HUES48 (cell line): ENCODE data around the gene GNAZ.
"Not testable (repeated sequence)": the region's sequence is repeated elsewhere in the genome, so short reads cannot be mapped to it uniquely, and the experiment has no call there.

ENCODE experiments used
- H3K27ac ChIP-seq: one replicate; pipeline ENCODE4 v1.7.0; 2013; ENCODE audit warnings: low read depth, low read length, inconsistent platforms
- H3K27me3 ChIP-seq: 2 replicates; pipeline ENCODE4 v1.6.1; 2013; ENCODE audit warnings: mild to moderate bottlenecking, low read length; ENCODE audit not compliant: control insufficient read depth, insufficient read depth
- H3K36me3 ChIP-seq: 2 replicates; pipeline ENCODE4 v1.6.1; 2013; ENCODE audit warnings: low read length; ENCODE audit not compliant: control insufficient read depth, insufficient read depth
- H3K4me1 ChIP-seq: 2 replicates; pipeline ENCODE4 v1.6.1; 2013; ENCODE audit warnings: mild to moderate bottlenecking, low read length; ENCODE audit not compliant: control insufficient read depth, insufficient read depth
- H3K4me3 ChIP-seq: 2 replicates; pipeline ENCODE4 v1.5.1; 2013; ENCODE audit warnings: mild to moderate bottlenecking, low read depth, low read length
- H3K9ac ChIP-seq: 2 replicates; pipeline ENCODE4 v1.6.1; 2013; ENCODE audit warnings: mild to moderate bottlenecking, low read depth, low read length, moderate library complexity
- H3K9me3 ChIP-seq: 2 replicates; pipeline ENCODE4 v1.6.1; 2013; ENCODE audit warnings: low read length; ENCODE audit not compliant: control insufficient read depth, insufficient read depth

Gene GNAZ

DNA sequence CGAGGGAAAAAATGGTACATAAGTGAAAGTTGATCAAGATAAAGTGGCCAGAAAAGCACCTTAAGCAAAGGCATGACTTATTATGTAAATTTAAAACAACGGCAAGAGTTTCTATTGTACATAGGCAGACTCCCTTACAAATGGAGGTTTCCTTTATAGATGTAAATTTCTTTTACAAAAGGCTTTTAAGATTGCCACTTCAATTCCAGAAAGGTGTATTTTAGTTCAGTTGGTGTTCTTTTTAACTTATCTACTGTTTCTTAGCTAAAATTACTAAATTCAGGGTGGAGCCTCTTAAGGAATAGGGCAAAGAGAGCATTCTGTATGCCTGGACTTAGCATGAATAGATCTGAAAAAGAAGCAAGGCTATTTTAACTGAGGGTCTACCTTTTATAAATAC, 24.9 kb upstream of the GNAZ start:
- Histone ChIP-seq H3K9ac (no peak overlapping the region), H3K4me3 (no peak overlapping the region), H3K36me3 (no peaks in the 10 kb centered on the region), H3K4me1 (peaks cover 23% of the 10 kb centered on the region), H3K27ac (no peak overlapping the region), H3K27me3 (no peaks in the 10 kb centered on the region; the same call in 1 of the 2 replicates), H3K9me3 (peaks cover 6% of the 10 kb centered on the region; the same call in 1 of the 2 replicates)

DNA sequence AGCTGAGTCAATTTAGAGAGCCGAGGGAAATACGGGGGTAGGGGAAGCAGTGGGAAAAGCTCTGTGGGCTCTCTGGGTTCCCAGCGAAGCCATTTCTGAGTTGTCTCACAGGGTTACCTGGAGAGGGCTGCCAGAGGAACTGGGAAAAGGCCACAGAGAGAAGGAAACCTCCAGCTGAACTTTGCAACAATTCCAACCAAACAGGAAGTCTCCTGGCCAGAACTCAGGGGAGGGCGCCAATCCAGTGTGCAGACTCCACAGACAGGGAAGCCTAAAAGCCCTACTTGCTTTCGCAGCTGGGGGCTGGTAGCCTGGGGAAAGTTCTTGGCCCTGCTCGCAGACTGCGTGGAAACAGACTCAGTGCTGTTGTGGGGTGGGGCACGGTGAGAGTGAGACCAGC, 23.1 kb upstream of the GNAZ start:
- H3K27me3 ChIP-seq: no peaks in the 10 kb centered on the region
- H3K4me1 ChIP-seq: peaks cover 23% of the 10 kb centered on the region
- H3K27ac ChIP-seq: no peak overlapping the region
- no peaks in the 10 kb centered on the region for H3K36me3 ChIP-seq
- H3K9me3 ChIP-seq: peaks cover 6% of the 10 kb centered on the region; the same call in 1 of the 2 replicates
- H3K9ac ChIP-seq: no peak overlapping the region
- no peak overlapping the region for H3K4me3 ChIP-seq

DNA sequence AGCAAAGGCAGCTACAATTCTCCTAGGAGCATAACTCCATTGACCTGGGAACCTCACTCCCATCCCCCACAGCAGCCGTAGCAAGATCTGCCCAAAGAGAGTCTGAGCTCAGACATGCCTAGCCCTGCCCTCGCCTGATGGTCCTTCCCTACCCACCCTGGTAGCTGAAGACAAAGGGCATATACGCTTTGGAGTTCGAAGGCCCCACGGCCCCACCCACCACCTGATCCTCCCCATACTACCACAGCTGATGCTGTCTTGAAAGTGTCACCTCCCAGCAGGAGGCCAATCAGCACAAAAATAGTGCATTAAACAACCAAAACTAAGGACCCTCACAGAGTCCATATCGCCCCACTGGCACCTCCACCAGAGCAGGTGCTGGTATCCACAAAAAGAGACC, 22.6 kb upstream of the GNAZ start:
- no peak overlapping the region for H3K4me3 ChIP-seq
- no peak overlapping the region for H3K27ac ChIP-seq
- peaks cover 23% of the 10 kb centered on the region for H3K4me1 ChIP-seq
- peaks cover 6% of the 10 kb centered on the region; the same call in 1 of the 2 replicates for H3K9me3 ChIP-seq
- H3K36me3 ChIP-seq: no peaks in the 10 kb centered on the region
- no peaks in the 10 kb centered on the region for H3K27me3 ChIP-seq
- H3K9ac ChIP-seq: no peak overlapping the region

DNA sequence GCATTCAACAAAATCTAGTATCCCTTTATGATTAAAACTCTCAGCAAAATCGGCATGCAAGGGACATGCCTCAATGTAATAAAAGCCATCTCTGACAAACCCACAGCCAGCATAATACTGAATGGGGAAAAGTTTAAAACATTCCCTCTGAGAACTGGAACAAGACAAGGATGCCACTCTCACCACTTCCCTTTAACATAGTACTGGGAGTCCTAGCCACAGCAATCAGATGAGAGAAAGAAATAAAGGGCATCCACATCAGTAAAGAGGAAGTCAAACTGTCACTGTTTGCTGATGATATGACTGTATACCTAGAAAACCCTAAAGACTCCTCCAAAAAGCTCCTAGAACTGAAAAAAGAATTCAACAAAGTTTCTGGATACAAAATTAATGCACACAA, 19.8 kb upstream of the GNAZ start:
- peaks cover 12% of the 10 kb centered on the region for H3K4me1 ChIP-seq
- not testable (repeated sequence) for H3K9ac ChIP-seq, H3K27ac ChIP-seq, H3K27me3 ChIP-seq, H3K36me3 ChIP-seq, H3K4me3 ChIP-seq, H3K9me3 ChIP-seq

DNA sequence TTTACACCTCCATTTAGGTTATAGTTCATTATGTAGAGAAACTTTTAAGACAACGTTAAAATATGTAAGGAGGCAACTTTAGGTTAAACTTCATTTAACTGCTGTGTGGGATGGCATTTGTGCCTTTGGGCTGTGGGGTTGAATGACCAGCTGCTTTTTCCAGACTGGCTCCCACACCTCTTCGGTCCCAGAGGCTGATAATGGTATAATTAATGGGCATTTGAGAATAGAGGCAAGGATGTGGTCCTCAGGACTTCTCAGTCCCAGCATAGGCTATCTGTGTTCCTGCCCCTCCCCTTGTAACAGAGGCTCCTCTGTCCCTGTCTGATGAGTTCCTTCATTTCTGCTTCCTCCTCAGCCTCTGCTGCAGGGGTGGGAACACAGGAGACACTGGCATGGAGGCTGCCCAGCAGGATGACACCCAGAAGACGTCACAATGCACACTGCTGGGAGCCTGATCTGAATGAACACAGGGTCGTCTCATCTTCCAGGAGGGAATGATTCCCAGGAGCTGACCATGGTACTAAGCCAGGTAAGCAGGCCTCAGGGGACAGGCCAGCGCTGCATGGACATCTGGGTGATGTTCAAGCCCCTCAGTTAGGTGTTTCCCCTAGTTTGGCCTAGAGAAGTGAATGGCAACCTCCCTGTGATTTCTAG, 17.1 kb upstream of the GNAZ start:
- Histone ChIP-seq H3K36me3 (no peaks in the 10 kb centered on the region), H3K9ac (no peak overlapping the region), H3K4me1 (no peaks in the 10 kb centered on the region), H3K27ac (no peak overlapping the region), H3K9me3 (no peaks in the 10 kb centered on the region), H3K27me3 (no peaks in the 10 kb centered on the region), H3K4me3 (no peak overlapping the region)

DNA sequence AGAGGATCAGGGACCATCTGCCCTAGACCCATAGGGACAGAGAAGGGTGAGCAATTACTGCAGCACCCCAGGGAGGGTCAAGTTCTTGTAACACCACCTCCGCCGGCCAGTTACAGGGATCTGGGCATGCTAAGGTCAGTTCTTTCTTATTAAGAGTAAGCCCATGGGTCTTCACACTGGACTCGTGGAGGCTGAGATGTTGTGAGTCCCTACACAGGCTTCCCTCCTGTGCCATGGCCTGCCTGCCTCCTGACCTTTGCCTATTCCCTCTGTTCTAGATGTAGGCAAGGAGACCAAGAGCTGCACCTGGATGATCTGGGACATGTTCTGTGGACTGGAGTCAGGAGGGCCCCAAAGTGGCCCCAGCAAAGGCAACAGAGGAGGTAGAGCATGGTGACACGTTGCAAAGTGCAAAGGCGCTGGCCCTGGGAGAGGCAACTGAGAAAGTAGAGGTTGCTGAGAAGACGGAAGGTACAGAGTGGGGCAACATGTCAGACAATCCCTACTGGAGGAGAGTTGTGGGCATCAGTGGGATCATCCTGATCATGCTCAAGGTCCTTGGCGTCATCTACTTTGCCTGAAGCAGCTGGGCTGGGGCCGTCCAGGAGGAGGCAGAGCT, 16.3 kb upstream of the GNAZ start:
- Histone ChIP-seq H3K27me3 (no peaks in the 10 kb centered on the region), H3K27ac (no peak overlapping the region), H3K36me3 (no peaks in the 10 kb centered on the region), H3K4me1 (no peaks in the 10 kb centered on the region), H3K4me3 (no peak overlapping the region), H3K9me3 (no peaks in the 10 kb centered on the region), H3K9ac (no peak overlapping the region)

DNA sequence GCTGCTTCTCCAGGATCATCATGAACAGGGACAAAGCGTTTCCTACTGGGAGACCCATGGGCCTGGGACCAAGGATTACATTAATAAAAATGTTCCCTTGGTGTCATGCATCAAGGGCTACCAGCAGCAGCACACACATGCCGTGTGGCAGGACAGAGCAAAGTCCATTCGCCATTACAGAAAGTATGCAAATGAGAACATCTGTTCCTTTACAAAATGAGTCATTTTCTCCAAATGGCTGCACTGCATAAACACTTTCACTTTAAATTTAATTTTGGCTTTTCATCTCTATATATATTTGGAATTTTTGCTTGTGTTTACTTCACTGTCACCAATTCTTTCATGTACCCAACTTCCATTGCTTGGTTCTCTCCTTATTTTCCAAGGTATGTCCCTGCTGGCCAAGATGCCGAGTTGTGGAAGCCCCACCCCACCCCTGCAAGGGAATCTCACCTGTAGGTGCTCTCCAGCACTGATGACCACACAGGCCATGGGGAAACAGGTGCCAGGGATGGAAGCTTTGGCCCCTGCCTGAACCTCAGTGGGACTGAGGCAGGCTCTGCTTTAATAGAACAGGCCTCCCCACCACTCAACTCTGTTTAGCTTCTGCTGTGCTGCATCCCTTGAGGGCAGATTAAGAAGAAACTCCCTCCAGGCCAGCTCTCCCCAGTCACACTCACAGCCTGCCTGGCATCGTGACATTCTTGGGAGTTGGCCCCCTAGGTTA, 15.6 kb upstream of the GNAZ start:
- H3K36me3 ChIP-seq: no peaks in the 10 kb centered on the region
- no peaks in the 10 kb centered on the region for H3K9me3 ChIP-seq
- H3K9ac ChIP-seq: no peak overlapping the region
- no peaks in the 10 kb centered on the region for H3K27me3 ChIP-seq
- H3K4me1 ChIP-seq: no peaks in the 10 kb centered on the region
- no peak overlapping the region for H3K27ac ChIP-seq
- H3K4me3 ChIP-seq: no peak overlapping the region

DNA sequence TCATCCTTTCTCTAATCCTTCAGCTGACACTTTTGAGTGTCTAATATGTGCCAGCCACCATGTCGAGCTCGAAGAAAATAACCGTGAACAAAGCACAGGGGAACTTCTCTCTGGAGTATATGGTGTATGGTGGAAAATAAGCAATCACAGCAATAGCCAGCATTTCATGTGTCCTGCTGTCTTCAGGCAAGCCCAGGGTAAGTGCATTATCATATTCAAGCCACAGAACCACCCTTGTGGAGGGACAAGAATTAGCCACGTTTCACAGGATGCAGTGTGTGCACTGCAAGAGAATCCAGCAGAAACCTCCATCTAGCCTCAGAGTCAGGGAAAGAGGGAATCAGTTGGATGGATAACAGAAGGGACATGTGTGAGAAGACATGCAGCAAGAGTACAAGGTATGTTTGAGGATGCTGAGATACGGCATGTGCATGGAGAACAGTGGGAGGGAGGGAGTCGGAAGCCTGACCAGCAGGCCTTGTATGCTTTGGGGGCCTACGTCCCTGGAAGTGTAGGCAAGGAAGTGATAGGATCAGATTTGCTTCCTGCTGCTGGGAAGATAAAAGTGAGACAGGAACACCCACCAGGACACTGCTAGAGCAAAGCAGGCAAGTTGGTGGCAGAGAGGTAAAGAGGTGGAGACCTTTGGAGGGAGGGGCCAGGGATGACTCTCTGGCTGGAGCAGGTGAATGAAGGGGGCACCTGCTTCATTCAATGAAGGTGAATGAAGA, 14.7 kb upstream of the GNAZ start:
- Histone ChIP-seq H3K4me3 (no peak overlapping the region), H3K27ac (no peak overlapping the region), H3K9ac (no peak overlapping the region), H3K9me3 (no peaks in the 10 kb centered on the region), H3K36me3 (no peaks in the 10 kb centered on the region), H3K4me1 (no peaks in the 10 kb centered on the region), H3K27me3 (no peaks in the 10 kb centered on the region)

DNA sequence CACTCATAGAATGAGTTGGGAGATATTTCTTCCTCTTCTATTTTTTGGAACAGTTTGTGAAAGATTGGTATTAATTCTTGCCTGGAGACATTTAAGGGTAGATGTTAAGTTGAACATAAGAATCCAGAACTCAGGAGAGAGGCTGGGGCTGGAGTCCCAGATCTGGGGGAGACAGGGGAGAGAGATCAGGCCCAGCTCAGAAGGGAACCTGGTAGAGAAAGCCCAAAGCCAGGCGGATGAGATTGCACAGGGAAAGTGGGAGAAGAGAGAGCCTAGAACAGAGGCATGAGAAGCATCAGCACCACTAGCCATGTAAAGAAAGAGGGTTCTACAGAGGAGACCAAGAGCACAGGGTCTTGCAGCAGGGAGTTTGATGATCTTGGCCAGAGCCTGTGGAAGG, 13.0 kb upstream of the GNAZ start:
- Histone ChIP-seq H3K4me3 (no peak overlapping the region), H3K36me3 (no peaks in the 10 kb centered on the region), H3K9me3 (no peaks in the 10 kb centered on the region), H3K27ac (no peak overlapping the region), H3K4me1 (no peaks in the 10 kb centered on the region), H3K9ac (no peak overlapping the region), H3K27me3 (no peaks in the 10 kb centered on the region)

DNA sequence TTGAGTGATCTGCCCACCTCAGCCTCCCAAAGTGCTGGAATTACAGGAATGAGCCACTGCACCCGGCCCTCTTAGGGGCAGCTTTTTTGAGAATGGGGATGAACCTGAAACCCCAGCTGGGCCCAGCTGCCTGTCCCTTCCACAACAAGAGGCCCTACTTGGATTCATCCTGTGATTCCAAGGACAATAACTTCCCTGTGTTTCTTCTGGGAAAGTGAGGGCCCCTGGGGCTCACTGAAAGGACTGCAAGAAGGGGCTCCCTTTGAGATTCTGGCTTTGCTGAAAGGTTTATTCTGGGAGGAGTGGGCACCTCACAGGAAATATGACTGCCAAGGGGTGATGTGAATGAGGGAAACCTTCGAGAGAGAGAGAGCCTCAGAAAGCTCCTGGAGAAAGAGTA, 12.3 kb upstream of the GNAZ start:
- no peak overlapping the region for H3K27ac ChIP-seq

More for the DNA sequence above, 12.3 kb upstream of the GNAZ start:
- H3K9me3 ChIP-seq: no peaks in the 10 kb centered on the region
- no peak overlapping the region for H3K4me3 ChIP-seq
- H3K36me3 ChIP-seq: no peaks in the 10 kb centered on the region
- no peak overlapping the region for H3K9ac ChIP-seq
- H3K27me3 ChIP-seq: no peaks in the 10 kb centered on the region
- no peaks in the 10 kb centered on the region for H3K4me1 ChIP-seq
